ENCODE results near the gene SRGN. TPM values are rescaled to one million over a fixed set of nuclear protein-coding genes. Genes with fewer than 3 reads are reported as not detected.

SRGN gene
- total and polyA plus RNA-seq, 2 of the 13 experiments (the other 11 are each of a cell fraction or from before 2014, with no cell fraction given) = 0.09 TPM; not detected in 1

DNA sequence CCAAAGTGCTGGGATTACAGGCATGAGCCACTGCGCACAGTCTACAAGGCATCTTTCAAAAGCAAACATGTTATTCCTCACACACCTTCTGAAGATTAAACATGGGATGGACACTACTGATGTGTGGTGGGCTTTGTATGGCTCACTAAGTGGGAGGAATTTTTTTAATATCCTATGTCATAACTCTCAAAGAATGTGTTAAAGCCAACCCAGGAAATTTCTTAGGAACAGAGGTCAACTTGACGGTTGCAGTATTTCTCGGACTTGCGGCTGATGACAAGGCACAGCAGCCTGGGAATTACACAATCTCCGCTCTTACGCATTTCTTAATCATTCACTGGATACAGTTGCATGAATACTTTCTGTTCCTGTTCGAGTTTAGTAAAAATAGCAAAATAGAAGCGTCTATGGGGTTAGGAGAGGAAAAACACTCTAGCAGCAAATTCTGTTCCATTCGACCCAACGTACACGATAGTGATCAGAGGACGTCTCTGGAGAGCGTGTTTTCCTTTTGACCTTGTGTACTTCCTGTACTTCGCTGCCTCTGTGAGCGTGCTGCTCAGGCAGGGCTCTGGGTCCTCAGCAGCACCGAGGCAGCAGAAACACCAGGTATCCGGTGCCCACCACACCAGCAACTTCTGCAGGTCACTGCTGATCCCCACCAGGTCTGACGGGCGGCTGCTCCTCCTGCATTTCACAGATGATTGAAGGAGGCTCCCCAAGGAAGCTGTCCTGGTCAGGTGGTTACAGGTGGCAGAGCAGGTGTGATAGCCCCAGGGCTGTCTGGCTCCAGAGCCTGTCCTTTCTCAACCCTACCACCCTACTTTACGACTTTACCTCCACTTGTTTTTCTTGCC lies 26.4 kb upstream of the SRGN start (continued):
- TF ChIP-seq, protein P1, sequence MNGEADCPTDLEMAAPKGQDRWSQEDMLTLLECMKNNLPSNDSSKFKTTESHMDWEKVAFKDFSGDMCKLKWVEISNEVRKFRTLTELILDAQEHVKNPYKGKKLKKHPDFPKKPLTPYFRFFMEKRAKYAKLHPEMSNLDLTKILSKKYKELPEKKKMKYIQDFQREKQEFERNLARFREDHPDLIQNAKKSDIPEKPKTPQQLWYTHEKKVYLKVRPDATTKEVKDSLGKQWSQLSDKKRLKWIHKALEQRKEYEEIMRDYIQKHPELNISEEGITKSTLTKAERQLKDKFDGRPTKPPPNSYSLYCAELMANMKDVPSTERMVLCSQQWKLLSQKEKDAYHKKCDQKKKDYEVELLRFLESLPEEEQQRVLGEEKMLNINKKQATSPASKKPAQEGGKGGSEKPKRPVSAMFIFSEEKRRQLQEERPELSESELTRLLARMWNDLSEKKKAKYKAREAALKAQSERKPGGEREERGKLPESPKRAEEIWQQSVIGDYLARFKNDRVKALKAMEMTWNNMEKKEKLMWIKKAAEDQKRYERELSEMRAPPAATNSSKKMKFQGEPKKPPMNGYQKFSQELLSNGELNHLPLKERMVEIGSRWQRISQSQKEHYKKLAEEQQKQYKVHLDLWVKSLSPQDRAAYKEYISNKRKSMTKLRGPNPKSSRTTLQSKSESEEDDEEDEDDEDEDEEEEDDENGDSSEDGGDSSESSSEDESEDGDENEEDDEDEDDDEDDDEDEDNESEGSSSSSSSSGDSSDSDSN (CRISPR knock-in tag; IDR thresholded peaks at IDR 0.05) = no peak
- TF ChIP-seq ZHX1 (CRISPR knock-in tag; IDR thresholded peaks at IDR 0.05; ENCODE audit: low read depth) (no peak), ZNF230 (CRISPR knock-in tag; IDR thresholded peaks at IDR 0.05) (no peak), ZSCAN31 (CRISPR knock-in tag; IDR thresholded peaks at IDR 0.05; ENCODE audit: low read depth) (0 out of 2 replicates have a peak, but pooled peaks have one; percentile 9), SATB2 (CRISPR knock-in tag; IDR thresholded peaks at IDR 0.05) (no peak), AGO2 (optimal IDR thresholded peaks at IDR 0.05; ENCODE audit: low read depth, low read length) (no peak), ZMYM2 (CRISPR knock-in tag; IDR thresholded peaks at IDR 0.05) (0 out of 2 replicates have a peak, but pooled peaks have one; percentile 55), ZNF646 (CRISPR knock-in tag; IDR thresholded peaks at IDR 0.05) (peak; percentile 21; the same call in 1 of the 2 replicates), RFXANK (CRISPR knock-in tag; IDR thresholded peaks at IDR 0.05) (no peak), ZNF468 (CRISPR knock-in tag; IDR thresholded peaks at IDR 0.05) (no peak), HDAC2 (CRISPR knock-in tag; IDR thresholded peaks at IDR 0.05) (0 out of 2 replicates have a peak, but pooled peaks have one; percentile 37), TCF12 (IDR thresholded peaks at IDR 0.05) (no peak), TCF12 (CRISPR knock-in tag; IDR thresholded peaks at IDR 0.05) (no peak), POGZ (CRISPR knock-in tag; IDR thresholded peaks at IDR 0.05) (no peak)
- TF ChIP-seq, protein P2, sequence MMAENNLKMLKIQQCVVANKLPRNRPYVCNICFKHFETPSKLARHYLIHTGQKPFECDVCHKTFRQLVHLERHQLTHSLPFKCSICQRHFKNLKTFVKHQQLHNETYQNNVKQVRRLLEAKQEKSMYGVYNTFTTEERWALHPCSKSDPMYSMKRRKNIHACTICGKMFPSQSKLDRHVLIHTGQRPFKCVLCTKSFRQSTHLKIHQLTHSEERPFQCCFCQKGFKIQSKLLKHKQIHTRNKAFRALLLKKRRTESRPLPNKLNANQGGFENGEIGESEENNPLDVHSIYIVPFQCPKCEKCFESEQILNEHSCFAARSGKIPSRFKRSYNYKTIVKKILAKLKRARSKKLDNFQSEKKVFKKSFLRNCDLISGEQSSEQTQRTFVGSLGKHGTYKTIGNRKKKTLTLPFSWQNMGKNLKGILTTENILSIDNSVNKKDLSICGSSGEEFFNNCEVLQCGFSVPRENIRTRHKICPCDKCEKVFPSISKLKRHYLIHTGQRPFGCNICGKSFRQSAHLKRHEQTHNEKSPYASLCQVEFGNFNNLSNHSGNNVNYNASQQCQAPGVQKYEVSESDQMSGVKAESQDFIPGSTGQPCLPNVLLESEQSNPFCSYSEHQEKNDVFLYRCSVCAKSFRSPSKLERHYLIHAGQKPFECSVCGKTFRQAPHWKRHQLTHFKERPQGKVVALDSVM (CRISPR knock-in tag; IDR thresholded peaks at IDR 0.05) = no peak
